Measurements from ENCODE around the gene RNF14. TPM values are rescaled to one million over a fixed set of nuclear protein-coding genes. Genes with fewer than 3 reads are reported as not detected.

Gene RNF14, protein sequence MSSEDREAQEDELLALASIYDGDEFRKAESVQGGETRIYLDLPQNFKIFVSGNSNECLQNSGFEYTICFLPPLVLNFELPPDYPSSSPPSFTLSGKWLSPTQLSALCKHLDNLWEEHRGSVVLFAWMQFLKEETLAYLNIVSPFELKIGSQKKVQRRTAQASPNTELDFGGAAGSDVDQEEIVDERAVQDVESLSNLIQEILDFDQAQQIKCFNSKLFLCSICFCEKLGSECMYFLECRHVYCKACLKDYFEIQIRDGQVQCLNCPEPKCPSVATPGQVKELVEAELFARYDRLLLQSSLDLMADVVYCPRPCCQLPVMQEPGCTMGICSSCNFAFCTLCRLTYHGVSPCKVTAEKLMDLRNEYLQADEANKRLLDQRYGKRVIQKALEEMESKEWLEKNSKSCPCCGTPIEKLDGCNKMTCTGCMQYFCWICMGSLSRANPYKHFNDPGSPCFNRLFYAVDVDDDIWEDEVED
- 76.5 and 77.1 TPM in 2 replicates for total RNA-seq

DNA sequence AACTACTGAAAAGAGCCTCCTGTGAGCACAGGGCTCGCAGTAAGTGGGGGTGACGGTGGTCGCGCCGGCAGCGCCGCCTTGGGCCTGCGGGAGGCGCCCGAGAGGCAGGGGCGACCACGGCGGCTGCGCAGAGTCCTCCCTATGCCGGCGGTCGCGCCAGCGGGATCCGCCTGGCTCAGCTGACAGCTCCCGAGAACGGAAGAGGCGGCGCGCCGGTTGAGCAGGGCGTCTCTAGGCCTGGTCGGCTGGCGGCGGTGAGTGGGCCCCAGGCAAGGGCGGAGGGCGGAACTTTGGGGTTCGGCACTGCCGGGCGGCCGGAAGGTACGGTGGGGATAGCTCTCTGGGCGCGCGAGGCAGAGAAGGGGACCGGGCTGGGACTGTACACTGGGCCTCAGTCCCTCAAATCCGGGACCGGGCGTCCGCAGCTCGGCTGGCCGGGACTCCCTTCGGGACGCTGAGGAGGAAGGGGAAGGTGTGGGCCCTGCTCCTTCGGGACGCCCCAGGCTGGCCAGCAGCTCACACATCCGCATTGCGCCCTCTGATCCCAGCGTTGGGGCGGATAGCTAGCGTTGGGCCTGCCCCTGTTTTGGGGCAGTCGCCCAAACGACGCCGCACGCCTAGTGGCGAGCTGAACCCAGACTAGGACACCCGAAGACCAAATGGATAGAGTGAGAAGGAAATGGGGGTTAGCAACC is at the start of gene RNF14:
Gene RNF14 (plus strand): TSS at position 192 of the 695 bp plus-strand sequence. CDS start 4,484 bp downstream, outside the sequence.

DNA sequence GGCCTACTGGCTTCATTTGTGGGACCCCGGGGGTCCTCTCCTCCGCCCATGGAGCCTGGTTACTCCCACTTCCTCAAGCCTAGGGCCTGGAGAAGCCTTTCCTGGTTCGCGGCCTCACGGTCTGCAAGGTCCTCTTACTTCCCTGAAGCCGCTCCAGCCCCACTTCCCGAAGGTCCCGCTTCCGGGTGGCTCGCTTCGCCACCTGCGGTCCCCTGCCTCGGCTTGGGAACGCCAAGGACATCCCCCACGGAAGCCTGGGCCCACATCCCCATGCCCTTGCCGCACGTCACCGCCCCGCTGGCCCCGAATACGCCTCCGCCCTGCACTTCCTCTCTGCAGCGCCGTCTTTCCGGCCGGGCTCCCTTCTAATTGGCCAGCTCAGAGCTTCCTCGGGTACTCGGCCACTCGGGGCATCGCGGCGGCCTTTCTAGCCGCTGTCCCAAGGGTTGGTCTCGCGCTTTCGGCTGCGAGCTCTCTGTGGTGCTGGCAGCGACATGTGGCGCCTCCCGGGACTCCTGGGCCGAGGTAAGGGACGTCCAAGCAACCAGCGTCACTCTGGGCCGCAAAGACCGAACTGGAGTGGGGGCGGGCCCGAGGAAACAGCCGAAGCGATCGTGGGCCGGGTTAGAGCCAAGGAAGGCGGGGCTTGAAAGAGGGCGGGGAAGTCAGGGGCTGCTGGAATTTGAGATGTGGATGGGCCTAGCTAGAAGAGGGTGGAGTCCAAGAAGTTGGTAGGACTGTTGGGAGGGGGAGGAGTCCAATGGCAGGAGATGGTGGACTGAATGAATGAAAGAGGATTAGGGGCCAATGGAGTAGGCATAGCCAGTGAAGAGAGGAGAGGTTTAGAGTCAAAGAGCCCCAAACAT is 45.2 kb upstream of the RNF14 start, which contains the start of gene DELE1:
Gene DELE1 (plus strand): TSS at position 424 of the 866 bp plus-strand sequence. CDS start 71 bp downstream, at position 495.

DNA sequence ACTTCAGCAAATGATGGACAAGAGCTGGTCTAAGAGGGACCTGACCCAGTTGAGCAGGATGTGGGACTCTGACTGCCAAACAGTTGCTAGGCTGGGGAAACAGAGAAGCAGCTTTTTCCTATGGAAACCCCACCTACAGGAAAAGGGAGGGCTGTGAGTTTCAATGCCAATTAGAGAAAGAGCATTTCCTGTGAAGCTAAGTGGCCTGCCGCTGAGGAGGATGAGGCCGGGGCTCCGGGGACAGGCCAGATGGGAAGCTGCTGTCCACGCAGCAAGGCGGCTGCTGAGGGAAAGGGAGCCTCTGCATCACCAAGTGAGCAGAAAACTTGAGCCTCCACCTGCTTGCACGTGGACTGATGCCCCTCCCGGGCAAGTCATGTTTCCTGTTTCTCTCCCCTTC is 10.8 kb upstream of the RNF14 start, which contains the start of gene PCDH12:
Gene PCDH12 (minus strand): TSS at position 90 of the 400 bp plus-strand sequence. CDS start 351 bp downstream, outside the sequence.

DNA sequence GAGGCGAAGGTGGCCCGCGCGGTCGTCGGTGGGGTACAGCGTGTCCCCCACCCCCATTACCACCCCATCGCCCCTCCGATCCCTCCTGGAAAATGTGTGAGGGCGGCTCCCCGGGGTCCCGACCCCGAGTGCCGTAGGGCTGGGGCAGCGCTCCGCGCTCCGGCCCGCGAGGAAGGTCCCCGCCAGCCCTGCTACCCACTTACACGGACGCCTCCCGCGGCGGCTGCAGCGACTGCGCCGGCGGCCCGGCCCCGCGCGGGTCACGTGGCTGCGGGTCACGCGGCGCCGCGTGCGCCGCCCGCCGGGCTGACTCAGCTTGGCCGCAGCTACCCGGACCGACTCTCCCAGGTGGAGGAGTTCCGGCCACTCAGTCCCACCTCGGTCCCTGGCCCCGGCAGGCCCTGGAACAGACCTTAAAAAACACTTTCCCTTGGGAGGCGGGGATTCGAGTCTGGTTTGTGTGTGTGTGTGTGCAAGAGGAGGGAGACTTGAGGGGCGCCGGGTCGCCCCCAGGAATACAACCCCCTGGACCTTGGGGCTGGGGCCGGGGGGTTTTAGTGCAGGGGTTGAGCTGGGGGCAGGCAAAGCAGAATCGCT is 44.0 kb downstream of the RNF14 start, which contains the start of gene GNPDA1:
Gene GNPDA1 (minus strand): TSS at position 236 of the 597 bp plus-strand sequence. CDS start 992 bp downstream, outside the sequence.

Other genes with a start within 250 kb of the RNF14 start
- gene PCDH1, start 90.7 kb upstream of the RNF14 start, total RNA-seq = 1.4 TPM in 2 replicates
- 37.0 and 41.2 TPM in 2 replicates for gene DELE1, start 45.2 kb upstream of the RNF14 start, total RNA-seq
- under 0.01 and 0.11 TPM in 2 replicates for gene PCDH12, start 10.9 kb upstream of the RNF14 start, total RNA-seq
- gene GNPDA1, start 43.9 kb downstream of the RNF14 start, total RNA-seq = 80.7 and 98.0 TPM in 2 replicates
- 58.1 and 60.4 TPM in 2 replicates for gene NDFIP1, start 139.7 kb downstream of the RNF14 start, total RNA-seq